ENCODE results near the gene RGS9BP.

- TF ChIP-seq CTCF (conservative IDR thresholded peaks at IDR 0.05 in 1 of 2, IDR thresholded peaks at IDR 0.05 in 1 of 2; ENCODE audit: low read depth in 1 of 2, low read length in 2 of 2) (no peak), EZH2 (IDR thresholded peaks at IDR 0.05; ENCODE audit: low read length, missing control alignments) (no peak)
Observed at GRCh38 chr19:32642771-32643170, 32.9 kb upstream of the RGS9BP start.

Data from fibroblast of lung (primary cell).